Astrocyte of the spinal cord (primary cell): ENCODE data around the gene ARSA.

Experiments used
- DNase-seq: peaks from one replicate; pipeline ENCODE4 v3.0.0; 2011; ENCODE audit warnings: low read depth, low spot score
- H3K4me3 ChIP-seq: 2 replicates; pipeline ENCODE4 v1.5.1; 2011; ENCODE audit warnings: low read depth, mild to moderate bottlenecking, low read length, moderate library complexity
- in situ Hi-C: cut with HindIII; loops from 2 replicates; pipeline ENCODE4 v1.10.0; 2017; ENCODE audit warnings: low sequenced_read_pairs
- TF ChIP-seq, protein P1 (sequence below): IDR thresholded peaks from 2 replicates; pipeline ENCODE4 v1.5.1; 2012; ENCODE audit warnings: low read depth, mild to moderate bottlenecking, low read length, inconsistent platforms

Gene ARSA

DNA sequence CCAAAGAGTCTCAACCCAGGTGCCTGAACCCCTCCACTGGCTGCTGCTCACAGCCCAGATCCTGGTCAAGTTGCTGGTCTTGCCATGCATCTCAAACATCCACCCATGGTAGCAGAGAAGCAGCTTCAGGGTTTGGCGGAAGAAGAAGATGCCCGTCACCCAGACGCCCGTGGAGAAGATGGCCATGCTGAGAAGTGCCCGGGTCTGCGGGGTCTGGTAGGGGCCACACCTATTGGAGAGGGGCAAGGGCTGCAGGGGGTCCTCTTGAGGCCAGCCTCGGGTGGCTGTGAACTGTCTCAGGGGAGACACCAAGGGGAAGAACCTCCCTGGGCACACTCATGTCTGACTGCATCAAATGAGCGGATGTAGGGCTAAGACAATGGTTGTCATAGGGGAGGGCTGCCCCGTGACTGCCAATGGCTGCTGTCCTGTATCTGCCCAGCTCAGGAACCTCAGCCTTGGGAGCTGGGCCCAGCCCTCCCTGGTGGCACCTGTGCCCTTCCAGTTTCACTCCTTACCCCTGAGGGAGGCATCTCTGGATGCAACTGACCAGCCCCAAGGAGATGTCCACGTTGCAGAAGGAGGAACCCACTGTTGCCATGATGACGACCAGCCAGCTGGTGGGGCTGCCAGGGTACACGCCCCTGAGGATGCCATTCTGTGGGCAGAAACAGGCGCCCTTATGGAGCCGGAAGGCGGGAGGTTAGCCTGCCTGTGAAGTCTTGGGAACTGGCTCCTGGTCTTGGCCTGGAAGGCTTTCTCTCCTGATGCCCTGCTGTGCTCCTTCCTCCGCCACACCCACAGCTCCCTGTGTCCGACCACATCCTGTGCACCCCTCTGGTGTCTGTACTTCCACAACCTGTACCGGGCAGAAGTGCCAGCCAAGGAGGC lies 50.9 kb downstream of the ARSA start:
- TF ChIP-seq, protein P1, sequence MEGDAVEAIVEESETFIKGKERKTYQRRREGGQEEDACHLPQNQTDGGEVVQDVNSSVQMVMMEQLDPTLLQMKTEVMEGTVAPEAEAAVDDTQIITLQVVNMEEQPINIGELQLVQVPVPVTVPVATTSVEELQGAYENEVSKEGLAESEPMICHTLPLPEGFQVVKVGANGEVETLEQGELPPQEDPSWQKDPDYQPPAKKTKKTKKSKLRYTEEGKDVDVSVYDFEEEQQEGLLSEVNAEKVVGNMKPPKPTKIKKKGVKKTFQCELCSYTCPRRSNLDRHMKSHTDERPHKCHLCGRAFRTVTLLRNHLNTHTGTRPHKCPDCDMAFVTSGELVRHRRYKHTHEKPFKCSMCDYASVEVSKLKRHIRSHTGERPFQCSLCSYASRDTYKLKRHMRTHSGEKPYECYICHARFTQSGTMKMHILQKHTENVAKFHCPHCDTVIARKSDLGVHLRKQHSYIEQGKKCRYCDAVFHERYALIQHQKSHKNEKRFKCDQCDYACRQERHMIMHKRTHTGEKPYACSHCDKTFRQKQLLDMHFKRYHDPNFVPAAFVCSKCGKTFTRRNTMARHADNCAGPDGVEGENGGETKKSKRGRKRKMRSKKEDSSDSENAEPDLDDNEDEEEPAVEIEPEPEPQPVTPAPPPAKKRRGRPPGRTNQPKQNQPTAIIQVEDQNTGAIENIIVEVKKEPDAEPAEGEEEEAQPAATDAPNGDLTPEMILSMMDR, result no peak
- in situ Hi-C loops, result no loop called here
- no peak overlapping the region for H3K4me3 ChIP-seq
- DNase-seq, result no peak

DNA sequence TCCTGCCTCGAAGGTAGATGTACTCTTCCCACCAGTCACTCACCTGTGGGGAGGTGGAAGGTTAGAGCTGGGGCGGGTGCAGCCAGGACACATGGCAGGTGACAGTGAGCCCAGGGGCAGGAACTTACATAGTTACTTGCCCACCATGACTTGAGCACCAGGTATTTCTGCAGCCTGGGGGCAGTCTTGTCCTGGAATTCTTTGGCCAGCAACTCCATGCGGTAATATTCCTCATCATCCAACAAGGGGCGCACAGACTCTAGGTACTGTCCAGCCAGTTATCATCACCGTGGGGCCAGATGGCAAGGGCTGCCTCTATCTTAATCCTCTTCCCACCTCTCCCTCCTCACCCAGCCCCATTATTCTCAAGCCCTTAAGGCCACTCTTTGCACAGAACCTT lies 51.9 kb downstream of the ARSA start:
- in situ Hi-C loops, result no loop called here
- TF ChIP-seq, protein P1, result peak; percentile 49

DNA sequence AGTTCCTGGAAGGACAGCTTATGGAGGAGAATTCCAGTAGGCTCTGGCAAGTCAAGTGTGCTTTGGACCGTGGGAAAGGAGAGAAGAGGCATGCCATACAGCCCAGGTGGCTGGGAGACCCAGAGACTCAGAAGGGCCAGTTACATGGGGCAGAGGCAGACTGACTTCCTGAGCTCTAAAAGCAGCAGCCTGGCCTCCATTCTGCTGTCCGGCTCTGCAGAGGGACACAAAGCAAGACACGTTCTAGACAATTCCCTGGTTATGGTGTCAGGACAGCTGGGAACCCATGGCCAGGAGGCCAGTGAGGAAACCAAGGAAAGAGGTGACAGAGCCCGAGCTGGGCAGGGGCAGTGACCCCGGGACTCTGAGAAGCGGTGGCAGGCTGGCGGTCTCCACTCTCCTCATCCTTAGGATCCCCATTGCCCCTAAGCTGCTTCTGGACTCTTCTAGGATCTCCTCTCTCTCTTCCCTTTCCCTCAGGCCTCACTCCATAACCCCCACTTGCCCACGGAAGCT lies 52.5 kb downstream of the ARSA start:
- TF ChIP-seq, protein P1, result no peak
- H3K4me3 ChIP-seq, result no peak overlapping the region
- DNase-seq, result no peak
- in situ Hi-C loops, result no loop called here

More for the DNA sequence above, 51.9 kb downstream of the ARSA start:
- no peak overlapping the region for H3K4me3 ChIP-seq
- DNase-seq, result peak; percentile 17
